IMR-90 (cell line): Measurements from ENCODE around the gene ADAMTS13. TPM values are rescaled to one million over a fixed set of nuclear protein-coding genes. Genes with fewer than 3 reads are reported as not detected.

Source experiments
- ATAC-seq: fragments of 200-7000 bp; cut with Tn5 transposase; 2 replicates; pipeline ENCODE4 v1.9.1; 2020; ENCODE audit warnings: low read depth, mild to moderate bottlenecking, moderate library complexity
- BruUV-seq: library from RNA; stranded (reverse); fragments of 400-500 nt; replicated peaks from 2 replicates; lab custom pipeline; 2021; lab: Mats Ljungman, UMichigan
- CTCF ChIA-PET: fragments of 300-600 bp; formaldehyde crosslinking; extraction: SDS; loops from one replicate; lab custom pipeline; 2021; ENCODE audit warnings: antibody characterized with exemption; lab: Yijun Ruan, JAX
- POLR2A ChIA-PET: fragments of 300-600 bp; sonication (Branson Sonifier 250); formaldehyde crosslinking; loops from one replicate; lab custom pipeline; 2022; ENCODE audit warnings: antibody characterized with exemption; ENCODE audit not compliant: unreplicated experiment; lab: Charles Lee
- DNase-seq: peaks from one replicate; pipeline ENCODE4 v3.0.0; 2013
- H2AFZ ChIP-seq: replicated peaks from 2 replicates; pipeline ENCODE3; 2013; ENCODE audit warnings: low read length, mild to moderate bottlenecking; ENCODE audit not compliant: poor library complexity
- H2AK5ac ChIP-seq: 2 replicates; pipeline ENCODE4 v1.6.1; 2013; ENCODE audit warnings: low read depth, low read length, inconsistent platforms
- H2AK9ac ChIP-seq: replicated peaks from 2 replicates; pipeline ENCODE3; 2013; ENCODE audit warnings: mild to moderate bottlenecking, low read depth, low read length, moderate library complexity; ENCODE audit not compliant: poor library complexity
- H2BK120ac ChIP-seq: 2 replicates; pipeline ENCODE4 v1.6.1; 2013; ENCODE audit warnings: low read depth, low read length, inconsistent platforms
- H2BK15ac ChIP-seq: 3 replicates; pipeline ENCODE4 v1.6.1; 2013; ENCODE audit warnings: low read depth, low read length, inconsistent platforms
- H2BK20ac ChIP-seq: 2 replicates; pipeline ENCODE4 v1.6.1; 2013; ENCODE audit warnings: low read depth, mild to moderate bottlenecking, inconsistent platforms, low read length, moderate library complexity
- H2BK5ac ChIP-seq: 2 replicates; pipeline ENCODE4 v1.6.1; 2013; ENCODE audit warnings: mild to moderate bottlenecking, low read depth, low read length, inconsistent platforms; ENCODE audit not compliant: poor library complexity, severe bottlenecking
- H3K14ac ChIP-seq: replicated peaks from 2 replicates; pipeline ENCODE4 v1.6.1; 2013; ENCODE audit warnings: low read depth, low read length, inconsistent platforms
- H3K18ac ChIP-seq: 2 replicates; pipeline ENCODE4 v1.6.1; 2013; ENCODE audit warnings: low read depth, low read length, control low read depth
- H3K23ac ChIP-seq: 2 replicates; pipeline ENCODE4 v1.6.1; 2013; ENCODE audit warnings: low read depth, low read length, inconsistent platforms
- H3K27ac ChIP-seq: 2 replicates; pipeline ENCODE4 v1.5.1; 2013; ENCODE audit warnings: mild to moderate bottlenecking, control low read depth, low read length; ENCODE audit not compliant: insufficient read depth
- H3K27me3 ChIP-seq: 2 replicates; pipeline ENCODE4 v1.6.1; 2013; ENCODE audit warnings: low read length; ENCODE audit not compliant: control insufficient read depth, insufficient read depth
- H3K36me3 ChIP-seq: 2 replicates; pipeline ENCODE4 v1.6.1; 2013; ENCODE audit warnings: low read length, mixed read lengths; ENCODE audit not compliant: control insufficient read depth, insufficient read depth
- H3K4ac ChIP-seq: 2 replicates; pipeline ENCODE4 v1.6.1; 2013; ENCODE audit warnings: low read depth, low read length, inconsistent platforms
- H3K4me1 ChIP-seq: 2 replicates; pipeline ENCODE4 v1.6.1; 2013; ENCODE audit warnings: low read length, mixed read lengths; ENCODE audit not compliant: control insufficient read depth, insufficient read depth
- H3K4me2 ChIP-seq: 2 replicates; pipeline ENCODE4 v1.6.1; 2013; ENCODE audit warnings: low read depth, mild to moderate bottlenecking, control low read depth, low read length, moderate library complexity
- H3K4me3 ChIP-seq: 2 replicates; pipeline ENCODE4 v1.5.1; 2013; ENCODE audit warnings: low read depth, mild to moderate bottlenecking, control low read depth, low read length, moderate library complexity; ENCODE audit not compliant: insufficient read depth
- H3K56ac ChIP-seq: 2 replicates; pipeline ENCODE4 v1.6.1; 2013; ENCODE audit warnings: low read length, inconsistent platforms; ENCODE audit not compliant: insufficient read depth; ENCODE audit errors: extremely low read depth
- H3K79me1 ChIP-seq, 2 experiments: 2 replicates each; pipeline ENCODE4 v1.6.1; 2013; ENCODE audit warnings: low read length in 2 of 2, inconsistent platforms in 1 of 2, low read depth in 1 of 2
- H3K9ac ChIP-seq: 2 replicates; pipeline ENCODE4 v1.6.1; 2013; ENCODE audit warnings: low read depth, low read length, control low read depth
- H3K9me1 ChIP-seq: 2 replicates; pipeline ENCODE4 v1.6.1; 2013; ENCODE audit warnings: low read length, inconsistent platforms; ENCODE audit not compliant: insufficient read depth
- H3K9me3 ChIP-seq: 2 replicates; pipeline ENCODE4 v1.6.1; 2013; ENCODE audit warnings: low read length; ENCODE audit not compliant: control insufficient read depth, insufficient read depth
- H4K20me1 ChIP-seq: 2 replicates; pipeline ENCODE4 v1.6.1; 2013; ENCODE audit warnings: low read length, inconsistent platforms; ENCODE audit not compliant: insufficient read depth
- H4K5ac ChIP-seq: 2 replicates; pipeline ENCODE4 v1.6.1; 2013; ENCODE audit warnings: mild to moderate bottlenecking, low read depth, low read length, control low read depth
- H4K8ac ChIP-seq, 2 experiments: 2 replicates each; pipeline ENCODE4 v1.6.1; 2013; ENCODE audit warnings: low read depth in 2 of 2, low read length in 2 of 2, control low read depth in 1 of 2, inconsistent platforms in 1 of 2
- H4K91ac ChIP-seq: 2 replicates; pipeline ENCODE4 v1.6.1; 2013; ENCODE audit warnings: low read depth, low read length, inconsistent platforms; ENCODE audit not compliant: insufficient read depth
- BHLHE40 ChIP-seq: fragments of 150-350 bp; IDR thresholded peaks from 2 replicates; pipeline ENCODE4 v1.6.1; 2016; ENCODE audit warnings: mild to moderate bottlenecking, low read depth, low read length
- RCOR1 ChIP-seq: IDR thresholded peaks from 2 replicates; pipeline ENCODE4 v1.6.1; 2012; ENCODE audit warnings: mild to moderate bottlenecking, low read length, improper control_type of control experiment; ENCODE audit not compliant: insufficient replicate concordance
- SMC3 ChIP-seq: fragments of 150-350 bp; IDR thresholded peaks from 2 replicates; pipeline ENCODE4 v1.6.1; 2016; ENCODE audit warnings: low read depth, mild to moderate bottlenecking, antibody characterized with exemption, low read length, moderate library complexity
- WGBS, 2 experiments: methylation state at CpG; one replicate each; pipeline versions ENCODE4 v1.1.5 to v1.1.7; 2013; ENCODE audit warnings: missing lambda C conversion rate in 2 of 2; ENCODE audit not compliant: insufficient read length in 1 of 2; ENCODE audit errors: extremely low coverage in 2 of 2; 5-methylcytosine and 5-hydroxymethylcytosine counted together
- dilution Hi-C: fragments of 300-500 bp; cut with HindIII; formaldehyde crosslinking; loops from one replicate; pipeline ENCODE4 v1.14.3; 2018; ENCODE audit warnings: low sequenced_read_pairs; ENCODE audit not compliant: unreplicated experiment
- in situ Hi-C: fragments of 300-500 bp; cut with MboI; formaldehyde crosslinking; loops from 3 replicates; pipeline ENCODE4 v1.14.3; 2019; ENCODE audit warnings: low sequenced_read_pairs, inconsistent platforms, mixed read lengths
- intact Hi-C: fragments of 100-400 bp; cut with micrococcal nuclease; formaldehyde crosslinking; loops from 2 replicates; pipeline ENCODE4 v1.10.0; 2022
- polyA plus RNA-seq, 3 experiments: library from polyadenylated mRNA; depleted of rRNA; stranded (reverse); fragments of >200 nt; gene quantifications; 2 replicates each; pipeline ENCODE4 v1.2.3, GENCODE V29; 2012; ENCODE audit warnings: low replicate concordance in 1 of 3
- total RNA-seq: library from RNA; depleted of rRNA; stranded (reverse); fragments of >200 nt; gene quantifications from 2 replicates; pipeline ENCODE4 v1.2.3, GENCODE V29; 2012
- TF ChIP-seq, protein P1 (sequence below): fragments of 150-350 bp; IDR thresholded peaks from 2 replicates; pipeline ENCODE4 v1.6.1; 2017; ENCODE audit warnings: mild to moderate bottlenecking, antibody characterized with exemption, low read length, low read depth

The ADAMTS13 gene
- total and polyA plus RNA-seq, 2 of the 4 experiments (the other 2 are of a cell fraction) = 0.18 to 2.8 TPM

DNA sequence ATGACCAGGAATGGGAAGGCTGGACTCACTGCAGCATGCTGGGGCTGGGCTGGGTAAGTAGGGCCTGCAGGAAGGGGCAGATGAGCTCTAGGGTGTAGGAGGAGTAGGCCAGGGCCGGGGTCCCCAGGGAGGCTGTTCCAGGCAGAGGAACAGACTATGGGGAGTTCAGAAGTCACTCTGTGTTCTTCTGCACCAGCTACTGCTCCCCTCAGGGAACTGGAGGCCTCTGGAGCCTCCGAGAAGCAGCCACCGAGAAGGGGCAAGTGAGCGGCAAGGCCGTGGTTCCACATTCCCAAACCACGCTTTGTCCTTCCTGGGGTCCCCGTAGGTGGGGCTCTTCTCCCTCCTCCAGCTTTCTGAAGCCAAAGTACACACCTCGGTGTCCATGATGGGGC lies 65.2 kb downstream of the ADAMTS13 start:
- Histone ChIP-seq H2AK9ac (no peak overlapping the region), H2BK15ac (no peak overlapping the region), H4K20me1 (0 out of 2 replicates have a peak, but pooled peaks cover 5% of the 10 kb centered on the region), H3K4me1 (peaks cover 4% of the 10 kb centered on the region; the same call in 1 of the 2 replicates), H4K8ac (no peak overlapping the region), H3K9me1 (no peaks in the 10 kb centered on the region; the same call in 1 of the 2 replicates), H4K91ac (no peak overlapping the region), H3K4me2 (no peak overlapping the region), H3K18ac (no peak overlapping the region), H2BK20ac (no peak overlapping the region), H3K56ac (no peak overlapping the region), H3K9ac (no peak overlapping the region), H4K5ac (no peak overlapping the region), H3K14ac (no peak overlapping the region), H3K36me3 (no peaks in the 10 kb centered on the region), H3K27me3 (peaks cover 13% of the 10 kb centered on the region; the same call in 1 of the 2 replicates), H3K23ac (no peak overlapping the region), H2AK5ac (no peak overlapping the region), H2BK120ac (no peak overlapping the region), H3K27ac (no peak overlapping the region), H3K4me3 (no peak overlapping the region), H3K79me1 (no peaks in the 10 kb centered on the region), H3K9me3 (no peaks in the 10 kb centered on the region), H3K4ac (no peak overlapping the region), H2AFZ (no peak overlapping the region), H2BK5ac (no peak overlapping the region)
- DNase-seq (no peak), ATAC-seq (no peak)
- WGBS, 2 experiments = 90% methylated on average over 2 of the region's 8 CpGs; no CpG with 5 or more reads in 1 of the 2 experiments
- intact Hi-C loops = loop anchor here (2.0 kb wide), 1 partner anchor 131 kb away; the partner anchor contains the start of genes SURF1 and SURF2
- dilution Hi-C loops = no loop called here
- TF ChIP-seq RCOR1 (no peak), SMC3 (no peak), BHLHE40 (no peak)
- TF ChIP-seq, protein P1, sequence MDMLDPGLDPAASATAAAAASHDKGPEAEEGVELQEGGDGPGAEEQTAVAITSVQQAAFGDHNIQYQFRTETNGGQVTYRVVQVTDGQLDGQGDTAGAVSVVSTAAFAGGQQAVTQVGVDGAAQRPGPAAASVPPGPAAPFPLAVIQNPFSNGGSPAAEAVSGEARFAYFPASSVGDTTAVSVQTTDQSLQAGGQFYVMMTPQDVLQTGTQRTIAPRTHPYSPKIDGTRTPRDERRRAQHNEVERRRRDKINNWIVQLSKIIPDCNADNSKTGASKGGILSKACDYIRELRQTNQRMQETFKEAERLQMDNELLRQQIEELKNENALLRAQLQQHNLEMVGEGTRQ = no peak
- ChIA-PET POLR2A (no interaction called here), CTCF (no interaction called here)
- in situ Hi-C loops = loop anchor here (10.0 to 25.0 kb wide), 2 partner anchors 83 to 450 kb away; partner anchors contain the start of gene GTF3C5
- BruUV-seq = no TSS peak
